Smooth muscle cell (in vitro differentiated cells): ENCODE results near the gene TMEM185B. TPM values are rescaled to one million over a fixed set of nuclear protein-coding genes. Genes with fewer than 3 reads are reported as not detected.

Experiments used
- DNase-seq: peaks from one replicate; lab custom pipeline; 2025; ENCODE audit not compliant: unreplicated experiment; lab: John Stamatoyannopoulos, UW
- H2AFZ ChIP-seq: fragments of 200-600 bp; sonication (generic); 2 replicates; pipeline ENCODE4 v1.6.0; 2016; ENCODE audit warnings: antibody characterized with exemption, low read depth, mild to moderate bottlenecking
- H3F3A ChIP-seq: fragments of 200-600 bp; sonication (generic); 2 replicates; pipeline ENCODE4 v1.6.0; 2017; ENCODE audit warnings: antibody characterized with exemption, low read depth
- H3K27ac ChIP-seq: fragments of 200-600 bp; sonication (generic); 2 replicates; pipeline ENCODE4 v1.5.1; 2016; ENCODE audit warnings: low read depth, mild to moderate bottlenecking
- H3K27me3 ChIP-seq: fragments of 200-600 bp; sonication (generic); 2 replicates; pipeline ENCODE4 v1.6.1; 2016; ENCODE audit warnings: low read depth, mild to moderate bottlenecking
- H3K36me3 ChIP-seq: fragments of 200-600 bp; sonication (generic); 2 replicates; pipeline ENCODE4 v1.5.1; 2016; ENCODE audit warnings: low read depth
- H3K4me1 ChIP-seq: fragments of 200-600 bp; sonication (generic); 2 replicates; pipeline ENCODE4 v1.5.1; 2016; ENCODE audit warnings: low read depth
- H3K4me2 ChIP-seq: fragments of 200-600 bp; sonication (generic); 2 replicates; pipeline ENCODE4 v1.6.0; 2016; ENCODE audit warnings: mild to moderate bottlenecking
- H3K4me3 ChIP-seq: fragments of 200-600 bp; sonication (generic); 2 replicates; pipeline ENCODE4 v1.5.1; 2016; ENCODE audit warnings: mild to moderate bottlenecking
- H3K79me2 ChIP-seq: fragments of 200-600 bp; sonication (generic); 2 replicates; pipeline ENCODE4 v1.6.0; 2016; ENCODE audit warnings: low read depth, mild to moderate bottlenecking
- H3K9ac ChIP-seq: fragments of 200-600 bp; sonication (generic); 2 replicates; pipeline ENCODE4 v1.6.0; 2016; ENCODE audit warnings: low read depth
- H3K9me3 ChIP-seq: fragments of 200-600 bp; sonication (generic); replicated peaks from 2 replicates; pipeline ENCODE4 v1.5.1; 2016; ENCODE audit warnings: low read depth
- H4K20me1 ChIP-seq: fragments of 200-600 bp; sonication (generic); 2 replicates; pipeline ENCODE4 v1.6.0; 2016; ENCODE audit warnings: low read depth
- WGBS: methylation state at CpG from one replicate; pipeline ENCODE4 v1.1.7; 2016; ENCODE audit warnings: low lambda C conversion rate; 5-methylcytosine and 5-hydroxymethylcytosine counted together
- polyA plus RNA-seq: library from polyadenylated mRNA; unstranded; fragments of >200 nt; fragmentation: Nextera tagmentation; extraction: Ambion mirVana; gene quantifications from 2 replicates; pipeline ENCODE4 v1.2.1, GENCODE V29; 2016
- total RNA-seq: library from RNA; depleted of rRNA; stranded (reverse); fragments of >200 nt; gene quantifications from 2 replicates; pipeline ENCODE4 v1.2.3, GENCODE V29; 2014
- TF ChIP-seq, protein P1 (sequence below): fragments of 200-600 bp; sonication (generic); IDR thresholded peaks from 2 replicates; pipeline ENCODE4 v1.5.1; 2017; ENCODE audit warnings: borderline replicate concordance, mild to moderate bottlenecking, antibody characterized with exemption; ENCODE audit not compliant: insufficient read depth, poor library complexity, severe bottlenecking

Gene TMEM185B
- total and polyA plus RNA-seq, 2 experiments from 2014 or later: 18.2 to 27.8 TPM

DNA sequence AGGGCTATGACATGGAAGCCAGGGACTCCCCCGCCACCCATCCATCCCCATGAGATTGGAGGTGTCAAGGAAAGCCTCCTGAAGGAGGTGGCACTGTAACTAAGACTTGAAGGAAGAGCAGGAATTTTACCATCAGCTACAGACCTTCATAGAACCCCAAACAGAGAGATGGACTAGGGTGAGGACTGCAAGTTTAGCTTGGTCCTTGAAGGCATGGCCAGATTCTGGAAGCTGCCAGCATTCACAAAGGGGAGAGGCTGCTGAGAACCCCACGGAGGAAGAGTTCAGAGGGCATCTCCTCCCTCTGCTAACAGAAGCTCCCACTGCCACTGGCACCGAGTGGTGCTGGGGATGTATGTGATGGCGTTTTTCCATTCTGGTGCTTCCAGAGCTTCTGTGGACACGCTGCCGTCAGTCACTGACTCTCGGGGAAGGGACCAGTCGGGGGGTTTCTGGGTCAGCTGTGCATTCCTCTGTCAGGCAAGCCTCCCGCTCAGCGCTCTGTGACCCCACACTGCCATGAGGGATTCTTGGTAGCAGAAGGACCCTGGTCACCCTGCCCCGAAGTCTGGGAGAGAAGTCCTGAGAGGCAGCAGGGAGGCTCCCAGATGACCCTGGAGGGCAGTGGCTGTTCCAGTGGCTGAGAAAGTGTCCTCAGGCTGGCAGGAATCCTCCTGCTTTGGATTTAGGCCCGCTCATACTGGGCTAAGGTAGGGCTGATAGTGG lies 18.1 kb downstream of the TMEM185B start:
- Histone ChIP-seq H3K4me3 (no peak overlapping the region), H3K4me1 (no peaks in the 10 kb centered on the region), H2AFZ (no peak overlapping the region), H4K20me1 (no peaks in the 10 kb centered on the region), H3K9ac (no peak overlapping the region), H3K9me3 (no peaks in the 10 kb centered on the region), H3K4me2 (no peak overlapping the region), H3K79me2 (no peaks in the 10 kb centered on the region), H3K27ac (no peak overlapping the region), H3F3A (no peaks in the 10 kb centered on the region), H3K27me3 (no peaks in the 10 kb centered on the region), H3K36me3 (no peaks in the 10 kb centered on the region)
- TF ChIP-seq, protein P1, sequence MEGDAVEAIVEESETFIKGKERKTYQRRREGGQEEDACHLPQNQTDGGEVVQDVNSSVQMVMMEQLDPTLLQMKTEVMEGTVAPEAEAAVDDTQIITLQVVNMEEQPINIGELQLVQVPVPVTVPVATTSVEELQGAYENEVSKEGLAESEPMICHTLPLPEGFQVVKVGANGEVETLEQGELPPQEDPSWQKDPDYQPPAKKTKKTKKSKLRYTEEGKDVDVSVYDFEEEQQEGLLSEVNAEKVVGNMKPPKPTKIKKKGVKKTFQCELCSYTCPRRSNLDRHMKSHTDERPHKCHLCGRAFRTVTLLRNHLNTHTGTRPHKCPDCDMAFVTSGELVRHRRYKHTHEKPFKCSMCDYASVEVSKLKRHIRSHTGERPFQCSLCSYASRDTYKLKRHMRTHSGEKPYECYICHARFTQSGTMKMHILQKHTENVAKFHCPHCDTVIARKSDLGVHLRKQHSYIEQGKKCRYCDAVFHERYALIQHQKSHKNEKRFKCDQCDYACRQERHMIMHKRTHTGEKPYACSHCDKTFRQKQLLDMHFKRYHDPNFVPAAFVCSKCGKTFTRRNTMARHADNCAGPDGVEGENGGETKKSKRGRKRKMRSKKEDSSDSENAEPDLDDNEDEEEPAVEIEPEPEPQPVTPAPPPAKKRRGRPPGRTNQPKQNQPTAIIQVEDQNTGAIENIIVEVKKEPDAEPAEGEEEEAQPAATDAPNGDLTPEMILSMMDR: no peak
- 89% methylated on average over 12 of the region's 12 CpGs for WGBS
- no peak for DNase-seq

DNA sequence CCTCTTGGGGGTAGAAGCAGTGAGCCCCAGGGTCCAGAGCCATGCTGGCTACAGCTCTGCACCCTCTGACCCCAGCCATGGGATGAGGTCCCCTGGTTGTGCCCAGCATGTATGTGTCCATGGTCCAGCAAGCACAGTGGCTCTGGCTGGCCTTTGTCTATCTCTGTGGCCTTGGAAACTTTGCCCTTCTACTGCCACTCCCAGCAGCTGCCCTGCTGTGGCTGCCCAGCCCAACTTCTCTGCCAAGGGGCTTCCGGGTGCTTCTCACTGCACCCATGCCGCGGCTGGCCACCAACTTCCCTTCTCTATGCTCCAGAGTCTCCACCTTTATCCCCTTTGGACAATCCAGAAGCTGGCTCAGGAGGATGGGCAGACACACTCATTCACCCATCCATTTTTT lies 18.8 kb downstream of the TMEM185B start:
- H4K20me1 ChIP-seq: no peaks in the 10 kb centered on the region
- no peak overlapping the region for H3K9ac ChIP-seq
- H3K9me3 ChIP-seq: no peaks in the 10 kb centered on the region
- H3K4me3 ChIP-seq: no peak overlapping the region
- TF ChIP-seq, protein P1: no peak
- H2AFZ ChIP-seq: no peak overlapping the region
- no peaks in the 10 kb centered on the region for H3K27me3 ChIP-seq
- H3K36me3 ChIP-seq: no peaks in the 10 kb centered on the region
- no peaks in the 10 kb centered on the region for H3K4me1 ChIP-seq
- 67% methylated on average over 3 of the region's 3 CpGs for WGBS
- no peak overlapping the region for H3K27ac ChIP-seq
- H3K79me2 ChIP-seq: no peaks in the 10 kb centered on the region
- DNase-seq: no peak
- H3F3A ChIP-seq: no peaks in the 10 kb centered on the region
- H3K4me2 ChIP-seq: no peak overlapping the region

DNA sequence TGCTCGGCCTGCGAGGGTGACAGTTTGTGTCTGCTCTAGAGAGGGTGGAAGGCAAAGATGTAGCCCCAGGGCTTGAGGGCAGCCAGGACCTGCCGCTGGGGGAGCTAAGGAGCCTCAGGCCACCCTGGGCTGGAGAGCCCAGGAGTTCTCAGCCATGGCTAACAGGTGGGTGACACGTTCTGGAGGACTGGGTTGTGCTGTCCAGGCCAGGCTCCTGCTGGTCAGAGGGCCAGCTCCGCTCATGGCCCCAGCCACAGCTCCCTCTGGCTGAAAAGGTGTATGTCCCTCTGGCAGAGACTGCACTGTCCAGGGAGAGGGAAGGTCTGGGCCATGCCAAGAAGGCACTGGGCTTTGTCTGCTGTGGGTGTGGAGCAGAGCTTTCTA lies 19.2 kb downstream of the TMEM185B start:
- WGBS: 78% methylated on average over 5 of the region's 5 CpGs
- no peak for DNase-seq
- no peaks in the 10 kb centered on the region for H3F3A ChIP-seq
- no peaks in the 10 kb centered on the region for H3K79me2 ChIP-seq
- H3K4me2 ChIP-seq: no peak overlapping the region
- no peak overlapping the region for H3K27ac ChIP-seq
- H3K36me3 ChIP-seq: no peaks in the 10 kb centered on the region
- H3K4me3 ChIP-seq: no peak overlapping the region
- no peak overlapping the region for H3K9ac ChIP-seq
- H4K20me1 ChIP-seq: no peaks in the 10 kb centered on the region
- TF ChIP-seq, protein P1: no peak
- H3K9me3 ChIP-seq: no peaks in the 10 kb centered on the region
- no peaks in the 10 kb centered on the region for H3K27me3 ChIP-seq
- no peak overlapping the region for H2AFZ ChIP-seq
- H3K4me1 ChIP-seq: no peaks in the 10 kb centered on the region
